Rectal smooth muscle tissue (tissue), 1 donor: Measurements from ENCODE around the gene ATP5PO.

ENCODE experiments used
- H3K27ac ChIP-seq: one replicate; pipeline ENCODE4 v1.7.0; 2013; ENCODE audit warnings: low read depth, low read length, inconsistent platforms
- H3K27me3 ChIP-seq: one replicate; pipeline ENCODE4 v1.7.0; 2013; ENCODE audit warnings: low read length; ENCODE audit not compliant: control insufficient read depth, insufficient read depth
- H3K36me3 ChIP-seq: one replicate; pipeline ENCODE4 v1.7.0; 2013; ENCODE audit warnings: low read length; ENCODE audit not compliant: control insufficient read depth, insufficient read depth
- H3K4me1 ChIP-seq: one replicate; pipeline ENCODE4 v1.7.0; 2013; ENCODE audit warnings: low read length; ENCODE audit not compliant: control insufficient read depth, insufficient read depth
- H3K4me3 ChIP-seq: one replicate; pipeline ENCODE4 v1.7.0; 2013; ENCODE audit warnings: low read length
- H3K9ac ChIP-seq: one replicate; pipeline ENCODE4 v1.7.0; 2013; ENCODE audit warnings: low read length

ATP5PO gene

GRCh38 chr21:33857846-33858666, 57.5 kb downstream of the ATP5PO start:
- no peak overlapping the region for H3K4me3 ChIP-seq
- H3K27ac ChIP-seq, result no peak overlapping the region
- H3K36me3 ChIP-seq, result no peaks in the 10 kb centered on the region
- no peaks in the 10 kb centered on the region for H3K27me3 ChIP-seq
- no peaks in the 10 kb centered on the region for H3K4me1 ChIP-seq
- no peak overlapping the region for H3K9ac ChIP-seq

DNA sequence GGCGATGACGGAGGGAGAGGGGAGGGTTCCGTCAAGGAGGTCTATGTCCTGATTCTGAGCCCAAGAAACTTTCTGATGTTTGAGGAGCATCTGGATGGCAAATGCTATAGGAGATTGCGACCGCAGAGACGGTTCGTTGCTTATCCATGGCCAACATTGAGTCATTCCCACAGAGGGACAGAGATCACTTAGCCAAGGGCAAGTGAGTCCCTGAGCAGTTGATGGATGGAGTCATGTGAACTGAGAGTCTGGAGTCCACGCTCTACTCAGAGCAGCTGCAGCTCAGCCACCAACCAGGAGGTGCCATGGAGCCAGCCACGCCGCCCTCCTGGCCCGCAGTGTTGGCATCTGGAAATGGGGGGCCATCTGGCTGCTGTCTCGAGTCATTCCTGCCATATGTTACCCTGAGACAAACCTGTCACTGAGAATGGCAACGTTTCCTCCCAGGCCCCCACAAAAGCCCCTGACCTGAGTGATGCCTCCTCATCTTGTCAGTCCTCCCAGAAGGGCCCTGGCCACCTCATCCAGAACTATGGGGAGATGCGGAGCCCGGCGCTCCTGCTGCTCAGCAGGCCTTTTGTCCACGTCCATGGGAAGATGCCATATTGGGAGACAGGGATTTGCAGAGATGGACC, 58.6 kb downstream of the ATP5PO start:
- no peak overlapping the region for H3K4me3 ChIP-seq
- H3K4me1 ChIP-seq, result no peaks in the 10 kb centered on the region

GRCh38 chr21:33855190-33855589, 60.4 kb downstream of the ATP5PO start:
- H3K4me1 ChIP-seq, result no peaks in the 10 kb centered on the region
- H3K27ac ChIP-seq, result no peak overlapping the region
- no peaks in the 10 kb centered on the region for H3K36me3 ChIP-seq
- H3K4me3 ChIP-seq, result no peak overlapping the region
- no peaks in the 10 kb centered on the region for H3K27me3 ChIP-seq
- no peak overlapping the region for H3K9ac ChIP-seq

More for the DNA sequence above, 58.6 kb downstream of the ATP5PO start:
- no peaks in the 10 kb centered on the region for H3K27me3 ChIP-seq
- H3K27ac ChIP-seq, result no peak overlapping the region
- no peaks in the 10 kb centered on the region for H3K36me3 ChIP-seq
- no peak overlapping the region for H3K9ac ChIP-seq

DNA sequence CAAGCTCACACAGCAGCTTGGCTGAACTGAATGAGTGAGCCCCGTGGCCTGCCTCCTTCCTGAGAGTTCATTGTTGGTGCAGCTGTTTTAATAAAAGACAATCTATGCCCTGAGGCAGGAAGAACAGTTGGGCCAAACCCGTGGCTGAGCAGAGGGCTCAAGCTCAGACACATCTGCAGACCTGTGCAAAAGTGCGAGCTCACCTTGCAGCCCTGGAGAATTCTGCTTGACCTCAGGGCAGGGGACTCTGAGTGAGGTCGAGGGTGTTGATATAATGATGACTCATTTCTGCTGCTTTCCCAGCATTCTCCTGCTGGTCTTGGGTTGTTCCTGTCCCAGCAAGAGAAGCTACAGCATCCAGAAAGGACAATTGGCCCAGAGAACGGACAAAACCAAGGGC, 61.0 kb downstream of the ATP5PO start:
- Histone ChIP-seq H3K27me3 (no peaks in the 10 kb centered on the region), H3K36me3 (no peaks in the 10 kb centered on the region), H3K9ac (no peak overlapping the region), H3K27ac (no peak overlapping the region), H3K4me3 (no peak overlapping the region), H3K4me1 (no peaks in the 10 kb centered on the region)
